HG03196 (cell line): ENCODE measurements around the gene KCNJ15.

Experiments
- ATAC-seq: cut with Tn5 transposase; IDR thresholded peaks from one replicate; pipeline ENCODE4 v1.9.1; 2021; ENCODE audit not compliant: unreplicated experiment

KCNJ15 gene

DNA sequence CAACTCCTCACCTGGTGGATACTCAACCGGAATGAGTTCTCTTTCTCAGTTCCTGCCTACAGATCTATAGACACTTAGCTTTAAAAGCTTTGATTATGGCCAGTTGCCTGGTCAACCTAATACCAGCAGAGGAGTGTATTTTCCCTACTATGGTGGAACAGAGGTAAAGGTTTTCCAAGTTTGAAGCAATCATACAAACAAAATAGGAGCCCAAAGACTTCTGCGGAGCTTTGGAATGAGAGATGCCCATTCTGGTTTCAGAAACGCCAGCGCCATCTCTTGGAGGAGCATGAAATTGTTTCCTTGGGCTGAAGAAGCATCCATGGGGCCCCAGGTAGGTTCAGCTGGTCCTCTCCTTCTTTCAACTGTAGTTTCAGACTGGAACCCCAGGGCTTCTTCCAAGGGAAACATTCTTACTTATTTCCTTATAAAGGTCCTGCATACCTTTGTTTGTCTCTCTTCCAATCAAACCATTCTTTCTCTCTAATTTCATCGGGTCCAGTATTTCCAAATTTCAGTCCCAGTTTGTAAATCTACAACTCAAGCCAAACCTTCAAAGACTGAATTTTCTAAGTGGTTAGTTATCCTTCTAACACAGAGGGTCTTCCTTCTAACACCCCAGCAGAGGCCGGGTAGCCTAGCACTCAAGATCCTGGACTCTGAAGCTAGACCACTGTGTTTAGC, 95.9 kb downstream of the KCNJ15 start:
- no peak for ATAC-seq

DNA sequence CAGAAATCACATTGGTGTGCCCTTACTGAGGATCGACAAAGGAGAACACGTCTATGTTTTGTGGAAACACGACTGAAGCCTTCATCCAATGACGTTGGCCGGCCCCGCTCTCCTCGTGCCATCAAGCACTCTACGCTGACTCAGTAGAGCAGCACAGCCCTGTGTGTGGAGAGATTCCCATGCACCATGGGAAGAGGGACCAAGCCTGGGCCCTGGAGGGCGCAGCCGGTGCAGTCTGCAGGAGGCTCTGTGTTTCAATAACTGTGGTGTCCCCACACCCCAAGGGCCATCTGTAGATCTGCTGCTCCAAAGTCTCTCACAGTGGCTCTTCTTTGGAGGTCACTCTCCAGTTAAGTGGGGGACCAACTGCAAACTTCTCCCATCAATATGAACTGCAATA, 97.4 kb downstream of the KCNJ15 start:
- ATAC-seq: no peak

DNA sequence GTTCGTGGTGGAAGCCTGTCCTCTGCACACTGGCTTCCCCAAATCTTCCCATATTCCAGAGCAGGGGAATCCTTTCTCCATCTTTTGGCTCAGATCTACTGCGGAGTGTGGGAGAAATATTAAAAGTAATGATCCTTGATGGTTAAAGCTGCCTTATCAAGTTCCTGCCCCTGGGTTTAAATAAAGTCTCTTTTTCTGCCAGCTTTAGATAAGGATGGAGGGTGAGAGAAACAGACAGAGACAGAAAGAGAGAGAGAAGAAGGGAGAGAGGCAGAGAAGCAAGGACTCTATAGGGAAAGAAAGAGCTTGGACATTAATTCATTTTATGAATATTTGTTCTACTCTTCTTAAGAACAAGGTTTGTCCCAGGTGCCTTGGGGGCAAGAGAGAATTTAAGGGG, 98.0 kb downstream of the KCNJ15 start:
- no peak for ATAC-seq

DNA sequence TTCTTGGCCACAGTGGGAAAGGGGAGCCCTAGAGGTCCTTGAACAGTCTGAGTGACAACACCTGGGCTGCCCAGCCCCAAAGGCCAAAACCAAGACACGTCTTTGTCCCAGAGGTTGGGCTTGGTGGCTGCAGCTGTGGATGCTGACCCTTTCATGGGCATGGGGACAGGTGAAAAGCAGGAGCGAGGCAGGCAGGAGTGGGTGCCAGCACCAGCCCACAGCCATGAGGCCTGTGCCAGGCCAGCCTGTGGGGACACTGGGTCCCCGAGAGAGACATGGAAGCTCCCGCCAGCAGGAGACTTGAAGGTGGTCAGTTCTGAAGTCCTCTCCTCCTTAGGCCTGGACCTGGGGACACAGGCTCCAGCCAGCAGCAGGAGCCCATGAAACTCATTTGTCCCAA, 98.6 kb downstream of the KCNJ15 start:
- no peak for ATAC-seq

DNA sequence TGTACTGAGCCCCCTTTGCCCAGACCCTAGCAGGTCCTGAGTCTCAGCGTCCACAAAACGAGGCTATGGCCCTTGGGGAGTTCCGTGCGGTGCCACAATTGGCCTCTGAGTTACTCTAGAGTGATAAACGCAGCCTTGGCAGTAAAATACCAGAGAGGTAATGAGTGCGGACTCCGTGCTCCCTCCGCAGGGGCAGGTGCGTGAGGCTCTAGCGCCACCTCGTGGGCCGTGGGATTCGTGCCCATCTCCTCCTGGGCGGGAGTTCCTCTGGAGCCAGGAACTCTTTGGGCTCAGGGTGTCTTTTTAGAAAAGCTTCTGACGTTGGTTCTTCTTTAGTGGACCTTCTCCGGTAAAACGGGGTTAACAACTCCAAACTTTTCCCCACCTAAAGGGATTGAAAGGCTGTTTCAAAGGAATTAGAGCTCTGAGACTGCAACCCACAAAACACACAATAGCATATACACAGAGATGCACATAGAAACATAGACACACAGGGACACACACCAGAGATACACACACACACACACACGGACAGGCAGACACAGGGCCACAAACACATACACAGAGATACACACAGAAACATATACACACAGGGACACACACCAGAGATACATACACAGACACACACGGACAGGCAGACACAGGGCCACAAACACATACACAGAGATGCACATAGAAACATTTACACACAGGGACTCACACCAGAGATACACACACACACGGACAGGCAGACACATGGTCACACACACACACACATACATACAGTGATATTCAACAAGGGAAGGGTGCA, 99.4 kb downstream of the KCNJ15 start:
- peak; percentile 66 for ATAC-seq
